ENCODE measurements around the gene HMGB4.

The HMGB4 gene

DNA sequence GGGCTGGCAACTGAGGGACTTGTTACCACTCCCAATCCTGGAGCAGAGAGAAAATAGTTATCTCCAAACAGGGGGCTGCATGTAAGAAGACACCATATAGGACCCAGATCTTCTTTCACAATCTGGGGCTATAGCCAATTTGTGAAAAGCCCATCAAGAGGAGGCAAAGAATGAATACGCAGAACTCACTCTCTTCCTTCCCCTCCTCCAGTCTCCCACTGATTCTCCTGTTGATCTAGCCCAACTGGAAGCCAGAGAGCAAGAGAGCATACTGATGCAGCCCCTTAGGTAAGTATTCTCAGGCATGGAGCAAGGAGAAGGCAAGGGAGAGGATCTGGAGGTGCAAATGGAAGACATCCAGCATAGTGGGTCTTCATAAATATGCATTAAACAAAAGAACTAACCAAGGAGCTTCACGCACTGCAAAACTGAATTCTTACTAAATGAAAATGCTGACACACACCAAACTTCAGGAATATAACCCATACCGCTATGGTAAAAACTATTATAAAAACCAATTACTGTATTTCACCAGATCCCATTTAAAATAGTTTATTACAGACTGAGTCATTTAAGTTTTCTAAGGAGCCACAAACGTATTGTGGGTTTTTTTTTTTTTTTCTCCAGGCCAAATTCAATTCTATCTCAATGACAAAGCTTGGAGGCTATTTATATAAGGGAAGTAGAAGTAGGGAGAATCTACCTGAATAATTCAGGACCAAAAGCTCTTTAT lies 15.5 kb upstream of the HMGB4 start:
- DNase-seq (ENCODE audit: low read depth) = no peak

DNA sequence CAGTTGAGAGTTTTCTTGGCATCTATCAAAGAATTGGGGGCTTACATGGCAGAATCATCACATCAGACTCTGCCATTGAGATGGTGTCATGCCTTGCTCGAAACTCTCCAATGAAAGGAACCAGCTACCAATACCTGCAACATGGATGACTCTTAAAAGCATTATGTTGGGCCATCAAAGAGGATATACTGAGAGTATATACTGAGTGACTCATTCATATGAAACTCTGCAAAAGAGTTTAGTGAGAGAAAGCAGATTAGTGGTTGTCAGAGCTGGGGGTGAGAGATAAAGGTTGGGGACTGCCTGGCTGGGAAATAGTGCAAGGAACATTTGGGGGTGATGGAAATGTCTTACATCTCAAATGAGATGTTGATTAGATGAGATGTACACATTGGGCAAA lies 14.7 kb upstream of the HMGB4 start:
- no peak for DNase-seq (ENCODE audit: low read depth)

DNA sequence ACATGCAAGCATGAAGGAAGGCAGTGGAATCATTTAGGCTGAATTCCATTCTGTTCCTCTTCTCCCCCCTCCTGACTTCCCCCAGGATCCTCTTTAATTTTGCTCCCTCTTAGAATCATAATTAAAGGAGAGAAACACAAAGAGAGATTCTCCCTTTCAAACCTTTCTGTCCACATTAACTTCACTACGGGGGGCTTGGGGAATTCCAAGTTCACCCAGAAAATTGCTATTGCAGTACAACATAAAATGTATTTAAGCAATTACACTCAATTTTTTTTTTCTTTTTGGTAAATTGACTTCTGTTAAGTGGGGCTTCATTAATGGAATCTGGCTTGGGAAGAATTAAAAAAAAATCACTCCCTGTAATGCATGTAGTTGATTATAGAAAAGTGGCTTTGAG lies 13.4 kb upstream of the HMGB4 start:
- no peak for DNase-seq (ENCODE audit: low read depth)

DNA sequence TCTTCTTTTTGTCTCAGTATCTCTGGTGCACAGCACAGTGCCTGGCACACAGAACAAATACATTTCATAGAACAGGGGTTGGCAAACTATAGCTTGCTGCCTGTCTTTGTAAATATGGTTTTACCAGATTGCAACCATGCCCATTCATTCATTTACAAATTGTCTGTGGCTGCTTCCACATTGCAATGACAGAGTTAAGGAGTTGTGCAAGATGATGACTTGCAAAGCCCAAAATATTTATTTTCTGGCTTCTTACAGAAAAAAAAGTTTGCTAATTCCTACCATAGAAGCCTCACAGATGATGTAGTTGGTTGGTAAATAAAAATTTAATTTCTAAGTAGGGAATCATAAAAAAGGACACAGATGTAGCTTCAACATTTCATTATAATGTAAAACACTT lies 11.2 kb upstream of the HMGB4 start:
- DNase-seq (ENCODE audit: low read depth) = no peak

DNA sequence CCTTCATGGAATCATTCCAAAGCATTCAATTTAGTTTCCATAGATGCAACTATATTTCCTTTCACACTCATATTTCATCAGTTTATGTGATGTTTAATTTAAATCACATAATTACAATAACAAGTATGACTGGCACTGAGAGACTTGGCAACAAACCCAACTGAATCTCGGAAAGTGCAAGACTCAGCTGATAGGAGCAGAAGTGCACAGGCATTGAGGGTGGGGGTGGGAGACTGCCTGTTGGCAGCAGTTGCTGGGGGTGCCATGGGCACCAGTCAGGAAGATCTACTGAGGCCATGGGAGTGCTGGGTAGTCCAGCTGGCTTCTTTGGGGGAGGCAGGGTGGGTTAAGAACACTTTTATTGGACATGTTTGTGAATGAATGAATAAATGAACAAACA lies 10.4 kb upstream of the HMGB4 start:
- DNase-seq (ENCODE audit: low read depth) = no peak

DNA sequence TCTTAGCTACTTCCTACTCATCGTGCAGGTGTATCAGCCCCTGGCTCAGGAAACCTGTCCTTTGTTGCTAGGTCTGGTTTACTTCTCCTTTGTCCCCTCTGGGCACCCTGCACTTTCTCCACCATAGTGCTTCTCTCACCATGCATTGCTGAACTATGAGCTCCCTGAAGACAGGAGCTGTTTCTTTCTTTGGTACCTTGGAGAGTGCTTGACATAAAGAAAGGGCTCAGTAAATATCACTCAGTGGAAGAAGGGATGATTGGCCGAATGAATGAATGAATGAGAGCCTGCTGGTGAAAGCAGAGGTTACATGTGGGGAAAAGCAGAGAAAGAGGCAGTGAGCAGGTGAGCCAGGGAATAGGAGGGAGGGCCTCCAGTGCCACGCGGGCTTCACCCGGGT lies 9.8 kb upstream of the HMGB4 start:
- DNase-seq (ENCODE audit: low read depth) = no peak

DNA sequence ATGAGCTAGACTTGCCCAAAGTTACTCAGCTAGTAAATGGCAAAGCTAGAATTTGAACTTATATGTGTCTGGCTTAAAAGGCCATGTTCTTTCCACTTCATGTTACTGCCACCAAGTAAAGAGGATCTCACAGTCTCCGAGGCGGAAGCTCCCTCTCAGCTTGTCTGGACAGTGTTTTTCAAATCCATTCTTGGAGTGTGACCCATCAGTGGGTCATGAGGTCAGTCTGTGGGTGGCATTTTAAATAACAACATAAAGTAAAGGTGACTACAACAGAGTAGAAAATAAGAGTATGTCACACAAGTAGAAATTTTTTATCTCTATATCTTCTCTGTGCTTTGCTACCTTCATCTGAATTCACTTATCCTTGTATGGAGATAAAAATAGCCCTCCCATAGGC lies 3.2 kb upstream of the HMGB4 start:
- no peak for DNase-seq (ENCODE audit: low read depth)

DNA sequence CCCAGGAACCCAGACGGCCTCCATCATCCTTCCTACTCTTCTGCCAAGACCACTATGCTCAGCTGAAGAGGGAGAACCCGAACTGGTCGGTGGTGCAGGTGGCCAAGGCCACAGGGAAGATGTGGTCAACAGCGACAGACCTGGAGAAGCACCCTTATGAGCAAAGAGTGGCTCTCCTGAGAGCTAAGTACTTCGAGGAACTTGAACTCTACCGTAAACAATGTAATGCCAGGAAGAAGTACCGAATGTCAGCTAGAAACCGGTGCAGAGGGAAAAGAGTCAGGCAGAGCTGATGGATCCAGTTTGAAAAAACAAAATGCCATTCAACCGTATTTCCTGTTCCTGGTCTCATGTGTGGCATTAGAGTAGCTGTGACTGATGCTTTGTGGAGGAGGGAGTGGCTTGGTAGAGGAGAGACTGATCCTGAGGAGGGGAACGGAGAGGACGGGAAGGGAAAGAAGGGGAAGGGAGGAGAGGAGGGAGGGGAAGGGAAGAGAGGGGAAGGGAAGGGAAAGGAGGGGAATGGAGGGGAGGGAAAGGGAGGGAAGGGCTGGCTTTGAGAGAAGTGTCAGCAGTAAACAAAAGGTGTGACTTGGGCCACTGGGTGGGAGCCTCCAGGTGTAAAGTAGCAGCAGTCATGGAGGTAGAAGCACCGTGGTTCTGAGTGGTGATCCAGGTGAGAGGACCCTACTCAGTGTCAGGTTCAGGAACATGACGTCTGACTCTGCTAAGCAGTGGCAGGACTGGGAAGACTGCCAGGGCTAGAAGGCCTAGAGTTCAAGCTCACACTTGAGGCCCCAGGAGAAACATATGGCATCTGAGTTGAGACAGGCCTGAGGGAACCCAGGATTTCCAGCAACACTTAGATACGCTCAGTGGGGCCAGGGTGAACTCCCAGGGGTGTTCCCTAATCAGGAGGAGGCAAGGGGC lies 846 bp downstream of the HMGB4 start:
- no peak for DNase-seq (ENCODE audit: low read depth)

DNA sequence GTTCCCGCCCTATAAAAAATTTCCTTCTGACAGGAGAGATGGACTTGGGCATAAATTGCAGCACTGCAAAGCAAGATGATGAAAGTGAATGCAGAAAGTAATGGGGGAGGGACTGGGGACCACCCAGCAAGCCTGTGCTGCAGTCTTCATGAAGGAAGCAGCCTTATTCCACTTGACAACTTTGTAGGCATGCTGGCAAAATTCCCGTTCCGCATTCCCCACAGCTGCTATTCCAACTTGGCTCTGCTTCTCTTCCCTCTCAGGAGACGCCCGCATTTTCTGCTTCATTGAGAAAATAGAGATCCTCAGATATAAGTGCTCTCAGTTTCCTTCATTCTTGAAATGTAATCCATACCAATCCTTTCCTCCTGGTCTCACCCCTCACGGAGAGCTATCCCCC lies 2.4 kb downstream of the HMGB4 start:
- no peak for DNase-seq (ENCODE audit: low read depth)

DNA sequence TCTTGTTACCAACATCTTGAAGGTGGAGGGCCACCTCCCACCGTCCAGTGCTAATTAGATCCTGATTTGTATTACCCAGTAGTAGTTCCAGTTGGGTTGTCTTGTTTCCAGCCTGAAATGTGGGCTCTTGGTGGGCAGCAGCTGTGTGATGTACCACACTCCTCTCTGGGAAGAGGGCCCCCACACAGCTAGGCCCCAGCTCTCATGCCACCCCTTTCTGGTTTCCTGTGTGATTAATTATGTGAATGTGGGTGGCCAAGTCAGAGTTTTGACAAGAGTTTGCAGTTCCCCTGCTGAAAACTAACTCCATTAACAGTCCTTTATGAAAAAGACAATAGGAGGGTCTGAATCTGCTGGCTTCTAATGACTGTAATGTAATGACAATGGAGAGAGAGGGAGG lies 3.8 kb downstream of the HMGB4 start:
- no peak for DNase-seq (ENCODE audit: low read depth)

DNA sequence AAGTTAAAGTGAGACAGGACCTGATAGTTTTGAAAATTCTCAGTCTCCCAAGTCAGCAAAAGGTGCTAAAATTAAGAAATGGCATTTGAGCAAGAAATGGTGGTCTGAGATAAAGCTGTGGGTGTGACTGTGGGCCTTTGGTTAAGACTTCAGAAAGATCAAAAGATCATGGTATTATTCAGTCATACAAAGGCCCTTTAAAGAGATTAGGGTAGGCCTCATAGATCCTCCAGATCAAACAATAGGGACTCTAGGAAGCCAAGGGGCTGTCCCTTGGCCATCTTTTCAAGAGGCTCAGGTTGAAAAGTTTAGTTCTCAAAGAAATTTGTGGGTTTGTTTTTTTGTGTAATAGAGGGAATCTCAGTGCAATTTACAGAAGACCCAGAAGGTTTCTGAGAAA lies 8.4 kb downstream of the HMGB4 start:
- no peak for DNase-seq (ENCODE audit: low read depth)

DNA sequence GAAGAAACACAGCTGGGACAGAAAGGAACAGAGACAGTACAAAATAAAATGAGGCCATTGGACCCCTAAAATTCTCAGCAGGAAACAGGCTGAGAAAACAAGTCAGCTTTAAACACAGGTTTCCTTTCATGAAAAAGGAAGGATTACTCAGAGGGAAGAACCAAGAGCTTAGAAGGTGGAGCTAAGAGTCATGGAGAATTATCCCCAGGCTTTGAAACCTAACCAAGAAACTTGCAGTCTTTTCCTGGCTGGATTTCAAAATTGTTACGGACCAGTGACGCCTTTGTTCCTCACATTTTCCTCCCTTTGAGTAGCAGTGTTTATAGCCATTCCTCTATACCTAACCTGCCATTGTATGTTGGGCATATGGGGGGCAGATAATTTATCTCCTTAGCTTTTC lies 8.8 kb downstream of the HMGB4 start:
- no peak for DNase-seq (ENCODE audit: low read depth)

DNA sequence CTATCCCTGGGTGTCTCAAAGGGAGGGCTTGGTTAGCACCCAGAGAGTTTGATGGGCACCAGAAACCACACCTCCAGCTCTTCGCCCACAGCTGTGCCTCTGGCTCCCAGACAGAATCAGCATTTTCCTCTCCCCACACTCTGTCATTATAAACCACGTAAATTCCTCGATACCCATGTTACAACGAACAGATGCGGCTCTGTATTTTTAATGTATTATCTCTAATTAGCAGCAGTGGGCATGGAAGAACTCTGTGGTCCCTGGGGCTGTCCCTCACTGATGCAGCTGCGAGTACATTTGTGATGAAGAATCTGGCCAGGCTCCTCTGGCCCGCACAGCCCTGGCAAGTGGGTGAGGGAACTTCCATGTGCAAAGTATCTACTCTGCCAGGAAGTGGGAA lies 10.8 kb downstream of the HMGB4 start:
- DNase-seq (ENCODE audit: low read depth) = no peak

DNA sequence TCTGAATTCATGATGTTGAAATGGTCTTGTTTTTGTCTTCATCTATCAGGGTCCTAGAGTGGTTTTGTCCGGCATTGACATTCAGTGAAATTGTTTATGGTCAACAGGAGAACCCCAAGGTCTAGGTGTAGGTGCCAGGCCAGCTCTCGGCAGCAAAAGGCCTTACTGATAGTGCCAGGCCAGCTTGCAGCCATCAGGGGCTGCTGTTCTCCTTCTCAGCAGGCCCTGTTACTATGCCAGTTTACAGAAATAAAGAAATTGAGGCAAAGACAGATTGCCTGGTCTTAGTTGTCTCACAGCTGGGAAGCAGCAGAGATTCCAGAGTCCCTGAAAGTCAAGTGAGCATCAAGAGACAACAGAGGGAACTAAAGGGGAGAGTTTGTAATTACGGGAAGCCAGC lies 12.0 kb downstream of the HMGB4 start:
- DNase-seq (ENCODE audit: low read depth) = no peak

DNA sequence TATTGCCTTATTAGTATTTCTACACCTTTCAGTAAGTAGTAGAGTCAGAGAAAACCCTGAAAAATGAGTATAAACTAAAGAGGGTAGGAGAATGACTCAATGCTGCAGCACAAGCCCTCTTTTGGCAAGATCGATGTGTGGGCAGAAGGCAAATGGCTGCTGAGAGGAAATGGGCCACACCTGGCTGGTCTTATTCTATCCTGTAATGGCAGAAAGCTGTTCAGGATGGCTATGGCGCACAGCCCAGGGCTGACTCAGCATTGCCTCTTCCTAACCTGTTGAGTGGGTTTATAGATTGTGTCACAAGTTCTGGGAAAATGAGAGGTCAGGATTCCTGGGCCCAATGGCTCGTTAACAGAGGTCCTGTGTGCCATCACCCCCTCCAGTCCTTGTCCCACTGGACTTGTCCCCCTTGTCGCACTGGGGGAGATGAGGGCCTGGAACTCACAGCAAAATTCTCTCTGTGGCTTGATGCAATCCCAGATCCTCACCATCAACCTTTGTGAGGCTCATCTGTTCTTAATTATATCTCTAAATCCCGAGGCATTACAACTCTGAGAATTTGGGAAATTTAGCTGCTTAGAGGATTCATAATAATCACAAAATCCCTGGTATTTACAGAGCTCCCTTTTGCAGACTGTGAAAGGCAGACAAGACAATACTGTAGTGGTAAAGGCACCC lies 13.2 kb downstream of the HMGB4 start:
- no peak for DNase-seq (ENCODE audit: low read depth)

DNA sequence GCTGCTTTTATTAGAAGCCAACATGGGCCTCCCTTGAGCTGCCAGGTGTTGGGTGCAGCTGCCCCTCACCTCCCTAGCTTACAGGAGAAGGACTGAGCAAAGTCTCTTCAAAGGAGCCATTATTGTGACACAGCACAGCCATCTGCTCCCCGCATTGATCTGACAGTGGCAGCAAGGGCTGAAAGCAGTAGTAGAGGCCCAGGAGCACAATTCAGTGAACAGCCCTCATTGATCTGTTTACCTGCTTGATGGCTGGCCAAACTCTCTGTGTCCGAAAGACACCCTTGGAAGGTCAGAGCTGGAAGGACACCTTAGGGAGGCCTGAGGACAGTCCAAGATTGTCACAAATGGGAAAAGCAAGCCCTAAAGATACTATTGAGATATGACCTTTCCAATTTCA lies 14.5 kb downstream of the HMGB4 start:
- no peak for DNase-seq (ENCODE audit: low read depth)

DNA sequence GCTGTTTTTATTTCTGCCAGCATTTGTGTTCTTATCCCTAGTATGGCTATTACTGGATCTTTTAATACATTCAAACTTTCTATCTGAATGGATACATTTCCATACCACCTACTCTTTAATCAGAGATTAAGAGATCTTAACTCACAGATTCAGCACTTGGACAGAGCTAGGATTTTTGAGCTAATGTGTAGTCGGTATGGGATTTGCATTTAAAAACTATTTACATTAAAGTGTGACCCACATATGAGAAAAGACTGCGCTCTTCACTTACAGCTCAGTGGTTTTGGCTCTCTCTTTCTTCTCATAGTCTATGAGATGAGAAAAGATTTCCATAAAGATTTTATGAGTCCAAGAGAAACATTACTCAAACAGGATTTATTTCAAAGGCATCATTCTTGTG lies 16.4 kb downstream of the HMGB4 start:
- no peak for DNase-seq (ENCODE audit: low read depth)

DNA sequence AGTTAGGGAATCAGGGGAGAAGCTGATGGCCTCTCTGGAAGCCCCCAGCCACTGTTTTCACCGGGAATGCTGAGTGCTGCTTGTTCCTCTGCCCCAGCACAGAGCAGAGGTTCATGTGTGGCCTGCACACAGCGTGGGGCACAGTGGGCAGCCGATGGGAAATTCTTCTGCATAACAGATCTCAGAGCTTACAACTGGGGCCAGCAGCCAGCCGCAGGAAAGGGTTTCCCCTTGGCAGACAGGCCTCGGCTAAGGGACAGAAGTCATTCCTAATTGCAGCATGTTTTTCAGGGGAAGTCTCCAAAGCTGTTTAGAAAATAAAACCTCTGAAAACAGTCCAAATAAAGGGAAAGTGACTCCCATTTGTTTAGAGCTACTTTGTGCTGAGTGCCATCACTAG lies 22.6 kb downstream of the HMGB4 start:
- no peak for DNase-seq (ENCODE audit: low read depth)

DNA sequence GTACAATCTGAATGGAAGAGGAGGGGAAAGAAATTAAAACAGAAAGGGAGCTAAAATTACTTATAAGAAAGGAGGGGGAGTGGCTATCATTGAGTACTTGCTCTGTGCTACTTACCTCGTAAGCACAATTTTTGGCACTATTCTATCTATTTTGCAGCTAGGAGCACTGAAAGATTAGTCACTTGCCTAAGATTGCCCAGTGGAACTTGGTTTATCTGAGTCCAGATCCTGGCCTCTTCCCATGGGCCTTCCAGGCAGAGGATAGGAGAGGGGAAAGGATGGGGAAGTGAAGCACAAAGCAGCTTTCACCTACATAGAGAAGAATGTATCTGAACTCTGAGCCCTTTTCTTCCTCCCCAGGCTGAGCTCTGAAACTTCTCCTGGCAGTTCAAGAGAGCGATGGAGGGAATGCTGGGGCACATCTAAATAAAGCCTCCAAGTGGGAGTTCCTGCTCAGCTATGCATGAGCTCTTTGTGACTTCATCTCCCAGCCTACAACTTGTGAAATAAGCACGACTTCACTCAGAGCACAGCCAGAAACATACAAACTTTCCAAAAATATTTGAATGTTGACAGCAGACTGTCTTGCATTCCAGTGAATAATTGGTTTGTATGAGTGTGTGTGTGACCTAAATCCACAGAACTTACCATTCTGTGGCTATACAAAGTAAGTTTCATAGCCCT lies 29.4 kb downstream of the HMGB4 start:
- no peak for DNase-seq (ENCODE audit: low read depth)

DNA sequence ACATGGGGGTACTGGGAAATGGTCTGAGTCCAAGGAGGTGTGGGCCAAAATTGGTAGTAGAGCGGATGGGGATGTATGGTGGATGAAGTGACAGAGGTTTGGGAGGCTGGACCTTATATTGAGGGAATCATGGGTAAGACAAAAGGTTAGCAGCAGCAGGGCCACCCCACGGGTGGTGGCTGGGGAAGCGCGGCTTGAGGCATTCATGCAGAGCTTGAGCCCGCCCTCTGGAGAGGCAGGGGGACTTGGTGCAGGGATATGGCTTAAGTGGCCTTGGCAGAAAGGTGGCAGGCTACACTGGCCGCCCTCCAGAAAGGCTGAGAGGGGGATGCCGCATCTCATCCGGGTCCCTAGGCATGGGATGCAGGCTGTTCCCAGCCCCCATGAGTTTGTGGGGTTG lies 31.5 kb downstream of the HMGB4 start:
- no peak for DNase-seq (ENCODE audit: low read depth)

DNA sequence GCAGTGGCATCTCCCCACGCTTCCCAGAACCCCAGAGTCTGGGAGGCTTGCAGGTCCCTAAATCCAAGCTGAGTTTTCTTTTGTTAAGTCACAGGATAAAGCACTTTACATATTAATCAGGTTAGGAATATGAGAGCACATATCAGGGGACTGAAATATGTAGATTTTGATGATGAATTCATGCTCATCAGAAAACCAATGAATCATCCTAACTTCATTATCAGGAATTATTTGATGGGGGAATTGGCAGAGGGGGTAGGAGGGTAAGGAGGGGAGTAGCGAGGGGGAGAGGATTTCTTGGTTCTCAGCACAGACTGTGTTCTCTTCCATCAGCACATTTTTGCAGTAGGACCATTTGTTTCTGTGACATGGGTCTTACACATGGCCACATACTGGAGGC lies 32.1 kb downstream of the HMGB4 start:
- no peak for DNase-seq (ENCODE audit: low read depth)

DNA sequence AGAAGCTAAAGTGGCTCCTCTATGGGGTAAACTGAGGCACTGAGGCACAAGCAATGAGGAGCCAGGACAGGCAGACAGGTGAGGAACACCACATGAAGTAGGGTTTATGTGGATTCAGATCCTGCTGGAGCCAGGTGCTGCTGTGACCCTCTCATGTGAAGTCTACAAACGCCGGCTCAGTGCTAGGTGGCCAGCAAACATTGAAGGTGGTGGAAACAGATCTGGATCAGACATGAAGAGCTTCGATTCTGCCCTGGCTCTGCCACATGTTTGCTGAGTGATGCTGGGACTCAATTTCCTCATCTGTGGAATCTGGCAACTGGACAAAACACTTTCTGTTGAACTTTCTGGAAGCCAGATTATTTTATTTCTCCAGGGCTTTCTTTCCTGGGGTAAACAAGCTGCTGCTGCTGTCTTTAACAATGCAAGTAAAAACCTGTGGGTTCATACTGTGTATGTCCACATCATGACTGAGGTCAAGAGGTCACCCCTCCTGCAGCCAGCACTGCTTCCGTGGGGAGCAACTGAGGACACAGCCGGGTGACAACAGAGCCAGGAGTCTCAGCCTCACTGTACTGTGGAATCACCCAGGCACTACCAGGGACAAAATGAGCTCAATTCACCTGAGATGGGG lies 33.3 kb downstream of the HMGB4 start:
- no peak for DNase-seq (ENCODE audit: low read depth)

Data from activated T-cell treated with anti-CD3 and anti-CD28 coated beads for 24 hours (primary cell).